Choroid plexus epithelial cell (primary cell): ENCODE data around the gene ZDHHC24.

Experiments used
- DNase-seq: peaks from one replicate; pipeline ENCODE4 v3.0.0-alpha.2; 2010; ENCODE audit warnings: low read depth
- H3K4me3 ChIP-seq: 2 replicates; pipeline ENCODE4 v1.5.1; 2011; ENCODE audit warnings: low read depth, mild to moderate bottlenecking, control low read depth, low read length, moderate library complexity
- CTCF ChIP-seq: conservative IDR thresholded peaks from 2 replicates; pipeline ENCODE4 v1.5.1; 2011; ENCODE audit warnings: low read depth, mild to moderate bottlenecking, control low read depth, inconsistent platforms, low read length, moderate library complexity

Gene ZDHHC24

GRCh38 chr11:66550887-66551286, 5.0 kb upstream of the ZDHHC24 start:
- no peak overlapping the region for H3K4me3 ChIP-seq
- DNase-seq: no peak
- no peak for TF ChIP-seq CTCF

- TF ChIP-seq CTCF: no peak
- DNase-seq: no peak
- H3K4me3 ChIP-seq: no peak overlapping the region
These were observed 3.8 kb upstream of the ZDHHC24 start for GRCh38 chr11:66549696-66550095.

GRCh38 chr11:66548774-66549630, 3.2 kb upstream of the ZDHHC24 start:
- DNase-seq: no peak
- TF ChIP-seq CTCF: no peak
- no peak overlapping the region for H3K4me3 ChIP-seq

DNA sequence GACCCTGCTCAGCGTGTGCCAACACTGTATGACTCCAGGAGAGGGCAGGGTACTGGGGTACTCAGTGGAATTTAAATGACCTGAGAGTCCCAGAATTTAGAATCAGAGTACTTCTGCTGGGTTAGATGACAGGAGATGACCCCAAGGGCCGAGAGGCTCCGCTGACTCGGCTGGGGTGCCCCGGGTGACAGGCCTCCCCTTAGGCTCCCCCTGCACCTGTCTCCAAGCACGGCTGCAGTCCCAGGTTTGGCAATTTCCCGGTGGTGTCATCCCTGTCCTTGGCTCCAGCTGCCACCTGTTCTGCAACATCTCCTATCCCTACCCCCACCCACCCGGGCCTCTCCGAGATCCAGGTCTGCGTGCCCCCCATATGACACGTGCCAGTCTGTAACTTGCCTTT, 2.2 kb upstream of the ZDHHC24 start:
- H3K4me3 ChIP-seq: no peak overlapping the region
- no peak for DNase-seq
- TF ChIP-seq CTCF: no peak

GRCh38 chr11:66547662-66548009, 1.8 kb upstream of the ZDHHC24 start:
- no peak for TF ChIP-seq CTCF
- no peak for DNase-seq

DNA sequence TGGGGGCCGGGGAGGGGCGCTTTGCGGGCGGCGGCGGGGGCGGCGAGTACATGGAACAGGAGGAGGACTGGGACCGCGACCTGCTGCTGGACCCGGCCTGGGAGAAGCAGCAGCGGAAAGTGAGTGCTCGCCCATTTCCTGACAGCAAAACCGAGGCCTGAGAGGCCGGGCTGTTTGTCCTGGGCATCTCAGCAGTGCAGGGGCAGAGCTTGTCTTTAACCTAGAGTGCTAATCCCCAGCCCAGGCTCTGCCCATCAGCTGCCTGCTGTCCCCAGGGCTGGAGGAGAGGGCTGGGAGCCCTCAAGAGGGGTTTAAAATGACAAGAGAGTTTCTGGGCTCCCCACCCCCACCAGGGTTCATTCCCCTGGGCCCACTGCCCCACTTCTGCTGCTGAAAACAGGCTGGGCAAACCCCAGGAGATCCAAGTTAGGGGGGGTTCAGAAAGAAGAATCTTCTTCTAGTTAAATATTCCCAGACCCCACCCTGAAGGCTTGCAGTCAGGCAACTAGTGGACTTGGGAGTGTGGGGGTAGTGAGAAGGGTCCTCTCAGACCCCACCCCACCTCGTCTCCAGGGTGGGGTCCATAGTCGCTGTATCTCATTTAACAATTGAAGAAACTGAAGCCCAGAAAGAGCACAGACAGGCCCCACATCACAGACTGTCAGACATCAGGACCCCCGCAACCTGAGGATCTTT, 1.3 kb upstream of the ZDHHC24 start:
- no peak for DNase-seq
- TF ChIP-seq CTCF: no peak
- H3K4me3 ChIP-seq: no peak overlapping the region

More at GRCh38 chr11:66547662-66548009, 1.8 kb upstream of the ZDHHC24 start:
- H3K4me3 ChIP-seq: no peak overlapping the region
